Ascending aorta (tissue), 2 donors: Measurements from ENCODE around the gene OR6N1. TPM values are rescaled to one million over a fixed set of nuclear protein-coding genes. Genes with fewer than 3 reads are reported as not detected.

Experiments used
- DNase-seq, 2 donors: peaks; one replicate each; pipeline ENCODE4 v3.0.0-alpha.2; 2019; ENCODE audit warnings: low spot score in 2 of 2
- H3K27ac ChIP-seq, 2 donors: fragments of 200-600 bp; sonication (generic); one replicate each; pipeline ENCODE4 v1.5.1; 2016 to 2017; ENCODE audit warnings: mild to moderate bottlenecking in 1 of 2
- H3K27me3 ChIP-seq: fragments of 200-600 bp; sonication (generic); one replicate; pipeline ENCODE4 v1.5.1; 2017
- H3K36me3 ChIP-seq, 2 donors: fragments of 200-600 bp; sonication (generic); one replicate each; pipeline ENCODE4 v1.5.1; 2016
- H3K4me1 ChIP-seq, 2 donors: fragments of 200-600 bp; sonication (generic); one replicate each; pipeline ENCODE4 v1.5.1; 2016 to 2017; ENCODE audit warnings: mild to moderate bottlenecking in 1 of 2
- H3K4me3 ChIP-seq, 2 donors: fragments of 200-600 bp; sonication (generic); one replicate each; pipeline ENCODE4 v1.5.1; 2016 to 2017; ENCODE audit warnings: mild to moderate bottlenecking in 1 of 2
- H3K9me3 ChIP-seq, 2 donors: fragments of 200-600 bp; sonication (generic); one replicate each; pipeline ENCODE4 v1.5.1; 2016
- intact Hi-C: fragments of 100-400 bp; cut with DNase I; formaldehyde crosslinking; loops from one replicate; pipeline ENCODE4 v1.15.1; 2023
- total RNA-seq: library from RNA; depleted of rRNA; stranded (reverse); fragments of >200 nt; gene quantifications from one replicate; pipeline ENCODE4 v1.1.0, GENCODE V29; 2016
- TF ChIP-seq, protein P1 (sequence below), 3 experiments: fragments of 200-600 bp in 2 of 3; fragments of 450-650 bp in 1 of 3; sonication (generic) in 2 of 3; IDR thresholded peaks; one replicate each; pipeline ENCODE4 v1.5.1; 2016 to 2019; ENCODE audit warnings: antibody characterized with exemption in 3 of 3, mild to moderate bottlenecking in 1 of 3, moderate library complexity in 1 of 3

The OR6N1 gene
- total RNA-seq, 1 donor from 2014 or later: not detected

DNA sequence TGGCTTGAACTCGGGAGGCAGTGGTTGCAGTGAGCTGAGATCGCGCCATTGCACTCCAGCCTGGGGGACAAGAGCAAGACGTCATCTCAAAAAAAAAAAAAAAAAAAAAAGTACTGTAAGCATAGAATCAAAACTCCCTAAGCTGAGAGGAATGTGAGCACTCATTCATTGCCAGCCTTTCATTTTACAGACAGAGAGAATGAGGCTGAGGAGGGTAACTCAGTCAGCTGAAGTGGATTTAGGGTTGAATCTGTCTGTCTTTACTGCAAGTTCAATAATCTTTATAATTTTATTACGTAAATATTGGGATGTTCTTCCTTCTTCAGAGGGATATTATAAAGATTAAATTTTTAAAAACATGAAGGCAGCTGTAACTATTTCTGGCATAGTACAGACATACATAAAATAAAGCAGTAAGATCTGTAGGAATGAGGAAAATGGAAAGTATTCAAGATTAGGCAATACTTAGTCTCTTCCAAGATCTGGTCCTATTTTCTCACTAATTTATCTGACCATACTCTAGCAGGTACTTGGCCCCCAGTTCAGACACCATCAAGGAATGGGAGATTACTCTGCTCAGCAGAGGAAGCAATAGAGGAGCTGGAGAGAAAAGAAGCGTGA is 35.0 kb upstream of the OR6N1 start:
- DNase-seq: no peak
- intact Hi-C loops: no loop called here
- Histone ChIP-seq H3K9me3 (no peaks in the 10 kb centered on the region), H3K4me1 (no peaks in the 10 kb centered on the region), H3K27ac (no peak overlapping the region), H3K36me3 (no peaks in the 10 kb centered on the region), H3K4me3 (no peak overlapping the region), H3K27me3 (no peaks in the 10 kb centered on the region)
- TF ChIP-seq, protein P1, sequence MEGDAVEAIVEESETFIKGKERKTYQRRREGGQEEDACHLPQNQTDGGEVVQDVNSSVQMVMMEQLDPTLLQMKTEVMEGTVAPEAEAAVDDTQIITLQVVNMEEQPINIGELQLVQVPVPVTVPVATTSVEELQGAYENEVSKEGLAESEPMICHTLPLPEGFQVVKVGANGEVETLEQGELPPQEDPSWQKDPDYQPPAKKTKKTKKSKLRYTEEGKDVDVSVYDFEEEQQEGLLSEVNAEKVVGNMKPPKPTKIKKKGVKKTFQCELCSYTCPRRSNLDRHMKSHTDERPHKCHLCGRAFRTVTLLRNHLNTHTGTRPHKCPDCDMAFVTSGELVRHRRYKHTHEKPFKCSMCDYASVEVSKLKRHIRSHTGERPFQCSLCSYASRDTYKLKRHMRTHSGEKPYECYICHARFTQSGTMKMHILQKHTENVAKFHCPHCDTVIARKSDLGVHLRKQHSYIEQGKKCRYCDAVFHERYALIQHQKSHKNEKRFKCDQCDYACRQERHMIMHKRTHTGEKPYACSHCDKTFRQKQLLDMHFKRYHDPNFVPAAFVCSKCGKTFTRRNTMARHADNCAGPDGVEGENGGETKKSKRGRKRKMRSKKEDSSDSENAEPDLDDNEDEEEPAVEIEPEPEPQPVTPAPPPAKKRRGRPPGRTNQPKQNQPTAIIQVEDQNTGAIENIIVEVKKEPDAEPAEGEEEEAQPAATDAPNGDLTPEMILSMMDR (IDR thresholded peaks at IDR 0.05): no peak

DNA sequence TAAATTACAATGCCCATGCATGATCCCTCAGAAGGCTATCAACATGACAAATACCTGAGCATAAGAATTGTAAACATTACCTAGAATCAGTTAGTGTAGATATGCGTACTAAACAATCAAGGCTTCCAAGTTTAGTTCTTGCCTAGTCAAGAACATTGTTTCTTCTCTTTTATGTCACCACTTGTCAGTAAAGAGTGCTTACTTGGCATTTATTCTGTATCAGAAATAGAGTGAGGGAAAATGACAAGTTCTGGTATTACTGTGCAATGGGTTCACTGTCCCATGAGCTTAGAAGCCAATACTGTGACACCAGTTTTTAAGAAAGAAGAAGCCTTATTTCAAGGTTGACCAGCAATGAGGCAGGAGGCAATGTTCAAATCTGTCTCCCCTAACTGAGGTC is 31.7 kb upstream of the OR6N1 start:
- no peak for DNase-seq
- H3K27ac ChIP-seq: no peak overlapping the region
- no peaks in the 10 kb centered on the region for H3K36me3 ChIP-seq
- intact Hi-C loops: no loop called here
- H3K9me3 ChIP-seq: no peaks in the 10 kb centered on the region
- TF ChIP-seq, protein P1 (IDR thresholded peaks at IDR 0.05): no peak
- H3K4me3 ChIP-seq: no peak overlapping the region
- no peaks in the 10 kb centered on the region for H3K27me3 ChIP-seq
- no peaks in the 10 kb centered on the region for H3K4me1 ChIP-seq

DNA sequence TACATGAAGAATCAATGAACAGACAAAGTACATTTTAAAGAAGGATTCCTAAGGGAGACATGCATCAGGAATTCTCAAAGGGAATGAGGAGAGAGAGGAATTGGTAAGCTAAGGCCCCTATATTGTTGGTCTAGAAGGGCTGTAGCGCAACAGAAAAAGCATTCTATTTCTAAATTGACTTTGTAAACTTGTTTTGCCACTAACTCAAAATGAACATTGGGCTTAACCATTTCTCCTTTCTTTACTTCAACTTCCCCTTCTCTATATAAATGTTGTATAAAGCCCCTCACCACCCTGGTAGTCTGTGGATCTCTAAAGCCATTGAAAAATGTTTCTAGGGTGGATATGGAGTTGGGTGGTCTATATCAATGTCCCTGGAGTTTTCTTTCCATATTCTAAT is 29.4 kb upstream of the OR6N1 start:
- Histone ChIP-seq H3K27ac (no peak overlapping the region), H3K4me1 (no peaks in the 10 kb centered on the region), H3K27me3 (no peaks in the 10 kb centered on the region), H3K36me3 (no peaks in the 10 kb centered on the region), H3K9me3 (no peaks in the 10 kb centered on the region), H3K4me3 (no peak overlapping the region)
- TF ChIP-seq, protein P1 (IDR thresholded peaks at IDR 0.05): no peak
- DNase-seq: no peak
- intact Hi-C loops: no loop called here

DNA sequence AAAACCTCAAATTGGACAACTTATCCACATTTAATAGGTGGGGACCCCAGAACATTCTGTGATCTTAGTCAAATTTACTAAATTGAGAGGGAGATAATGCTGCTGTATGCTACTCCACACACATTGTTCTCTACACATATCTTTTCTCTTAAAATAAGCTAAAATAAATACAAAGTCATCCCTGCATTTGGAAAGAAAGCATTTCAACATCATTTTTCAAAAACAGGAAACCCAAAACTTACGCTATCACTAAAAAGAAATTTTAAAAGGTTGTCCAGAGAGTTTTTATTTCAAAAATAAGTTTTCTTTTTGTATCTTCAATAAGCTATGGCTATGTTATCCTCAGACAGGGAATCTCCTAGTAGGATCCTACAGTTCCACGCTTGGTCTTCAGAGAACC is 28.5 kb upstream of the OR6N1 start:
- Histone ChIP-seq H3K4me1 (no peaks in the 10 kb centered on the region), H3K36me3 (no peaks in the 10 kb centered on the region), H3K27ac (no peak overlapping the region), H3K27me3 (no peaks in the 10 kb centered on the region), H3K4me3 (no peak overlapping the region), H3K9me3 (no peaks in the 10 kb centered on the region)
- TF ChIP-seq, protein P1 (IDR thresholded peaks at IDR 0.05): no peak
- intact Hi-C loops: no loop called here
- DNase-seq: no peak

DNA sequence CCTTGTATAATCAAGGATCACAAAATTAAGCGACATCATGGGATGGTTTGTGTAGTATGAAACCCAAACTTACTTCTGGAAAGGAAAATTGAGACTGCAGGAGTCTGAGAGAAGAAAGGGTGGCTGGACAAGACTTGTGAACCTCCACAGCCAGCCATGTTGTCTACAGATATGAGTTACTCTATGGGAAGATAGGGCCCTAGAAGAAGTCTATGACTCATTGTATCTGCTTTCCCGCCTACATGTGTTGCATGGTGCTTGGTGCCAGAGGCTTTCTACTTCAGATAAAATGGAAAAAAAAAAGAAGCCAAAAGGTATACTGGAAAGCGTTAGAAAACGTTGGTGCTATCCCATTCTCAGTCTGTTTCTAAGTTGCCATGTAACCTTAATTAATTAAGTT is 27.7 kb upstream of the OR6N1 start:
- no peaks in the 10 kb centered on the region for H3K4me1 ChIP-seq
- intact Hi-C loops: no loop called here
- no peaks in the 10 kb centered on the region for H3K9me3 ChIP-seq
- H3K36me3 ChIP-seq: no peaks in the 10 kb centered on the region
- no peak overlapping the region for H3K27ac ChIP-seq
- DNase-seq: no peak
- H3K4me3 ChIP-seq: no peak overlapping the region
- TF ChIP-seq, protein P1 (IDR thresholded peaks at IDR 0.05): no peak
- H3K27me3 ChIP-seq: no peaks in the 10 kb centered on the region

DNA sequence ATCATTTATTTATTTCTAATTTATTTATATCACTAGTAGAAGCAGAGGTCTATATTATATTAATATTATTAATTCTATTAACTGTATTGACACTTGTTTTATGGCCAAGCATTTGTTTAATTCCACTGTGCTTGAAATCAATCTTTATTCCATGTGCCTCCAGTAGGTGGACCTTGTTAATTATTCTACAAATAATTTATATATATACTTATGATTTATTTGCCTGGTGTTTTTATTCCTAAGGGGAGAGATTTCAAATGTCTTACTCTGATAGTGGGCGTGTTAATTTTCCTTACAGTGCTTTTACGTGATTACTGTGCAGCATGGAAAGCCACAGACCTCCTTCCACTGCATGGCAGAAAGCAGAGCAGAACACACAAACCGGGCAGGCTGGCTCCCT is 26.5 kb upstream of the OR6N1 start:
- H3K9me3 ChIP-seq: no peaks in the 10 kb centered on the region
- TF ChIP-seq, protein P1 (IDR thresholded peaks at IDR 0.05): no peak
- H3K36me3 ChIP-seq: no peaks in the 10 kb centered on the region
- H3K4me1 ChIP-seq: no peaks in the 10 kb centered on the region
- H3K4me3 ChIP-seq: no peak overlapping the region
- intact Hi-C loops: no loop called here
- no peak overlapping the region for H3K27ac ChIP-seq
- no peak for DNase-seq
- H3K27me3 ChIP-seq: no peaks in the 10 kb centered on the region
